ENCODE results near the gene PEX11B.

DNA sequence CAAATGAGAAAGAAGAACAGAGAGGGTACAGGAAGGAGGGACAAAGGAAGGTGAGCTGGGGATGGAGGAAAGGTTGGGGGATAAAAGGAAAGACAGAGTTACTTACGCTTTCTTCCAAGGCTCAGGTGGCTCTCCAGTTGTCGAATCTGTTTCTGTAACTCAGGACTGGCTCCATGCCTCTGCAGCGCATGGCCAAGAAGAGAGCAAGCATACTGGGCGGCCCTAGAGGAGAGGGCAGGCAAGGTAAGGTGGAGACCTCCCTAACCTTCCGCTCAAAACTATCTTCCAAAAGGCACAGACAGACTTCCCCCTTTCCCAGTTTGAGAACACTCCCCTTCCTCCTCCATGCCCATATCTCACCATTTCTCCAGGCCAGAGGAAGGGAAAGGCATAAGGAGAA lies 922 bp downstream of the PEX11B start:
- no peak for TF ChIP-seq RFX5 (IDR thresholded peaks at IDR 0.05; ENCODE audit: low read length)
- TF ChIP-seq, protein P1, sequence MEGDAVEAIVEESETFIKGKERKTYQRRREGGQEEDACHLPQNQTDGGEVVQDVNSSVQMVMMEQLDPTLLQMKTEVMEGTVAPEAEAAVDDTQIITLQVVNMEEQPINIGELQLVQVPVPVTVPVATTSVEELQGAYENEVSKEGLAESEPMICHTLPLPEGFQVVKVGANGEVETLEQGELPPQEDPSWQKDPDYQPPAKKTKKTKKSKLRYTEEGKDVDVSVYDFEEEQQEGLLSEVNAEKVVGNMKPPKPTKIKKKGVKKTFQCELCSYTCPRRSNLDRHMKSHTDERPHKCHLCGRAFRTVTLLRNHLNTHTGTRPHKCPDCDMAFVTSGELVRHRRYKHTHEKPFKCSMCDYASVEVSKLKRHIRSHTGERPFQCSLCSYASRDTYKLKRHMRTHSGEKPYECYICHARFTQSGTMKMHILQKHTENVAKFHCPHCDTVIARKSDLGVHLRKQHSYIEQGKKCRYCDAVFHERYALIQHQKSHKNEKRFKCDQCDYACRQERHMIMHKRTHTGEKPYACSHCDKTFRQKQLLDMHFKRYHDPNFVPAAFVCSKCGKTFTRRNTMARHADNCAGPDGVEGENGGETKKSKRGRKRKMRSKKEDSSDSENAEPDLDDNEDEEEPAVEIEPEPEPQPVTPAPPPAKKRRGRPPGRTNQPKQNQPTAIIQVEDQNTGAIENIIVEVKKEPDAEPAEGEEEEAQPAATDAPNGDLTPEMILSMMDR (IDR thresholded peaks at IDR 0.05), result no peak
- TF ChIP-seq, protein P2, sequence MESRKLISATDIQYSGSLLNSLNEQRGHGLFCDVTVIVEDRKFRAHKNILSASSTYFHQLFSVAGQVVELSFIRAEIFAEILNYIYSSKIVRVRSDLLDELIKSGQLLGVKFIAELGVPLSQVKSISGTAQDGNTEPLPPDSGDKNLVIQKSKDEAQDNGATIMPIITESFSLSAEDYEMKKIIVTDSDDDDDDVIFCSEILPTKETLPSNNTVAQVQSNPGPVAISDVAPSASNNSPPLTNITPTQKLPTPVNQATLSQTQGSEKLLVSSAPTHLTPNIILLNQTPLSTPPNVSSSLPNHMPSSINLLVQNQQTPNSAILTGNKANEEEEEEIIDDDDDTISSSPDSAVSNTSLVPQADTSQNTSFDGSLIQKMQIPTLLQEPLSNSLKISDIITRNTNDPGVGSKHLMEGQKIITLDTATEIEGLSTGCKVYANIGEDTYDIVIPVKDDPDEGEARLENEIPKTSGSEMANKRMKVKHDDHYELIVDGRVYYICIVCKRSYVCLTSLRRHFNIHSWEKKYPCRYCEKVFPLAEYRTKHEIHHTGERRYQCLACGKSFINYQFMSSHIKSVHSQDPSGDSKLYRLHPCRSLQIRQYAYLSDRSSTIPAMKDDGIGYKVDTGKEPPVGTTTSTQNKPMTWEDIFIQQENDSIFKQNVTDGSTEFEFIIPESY (IDR thresholded peaks at IDR 0.05; ENCODE audit: borderline replicate concordance, low read depth), result no peak
- TF ChIP-seq, protein P3, sequence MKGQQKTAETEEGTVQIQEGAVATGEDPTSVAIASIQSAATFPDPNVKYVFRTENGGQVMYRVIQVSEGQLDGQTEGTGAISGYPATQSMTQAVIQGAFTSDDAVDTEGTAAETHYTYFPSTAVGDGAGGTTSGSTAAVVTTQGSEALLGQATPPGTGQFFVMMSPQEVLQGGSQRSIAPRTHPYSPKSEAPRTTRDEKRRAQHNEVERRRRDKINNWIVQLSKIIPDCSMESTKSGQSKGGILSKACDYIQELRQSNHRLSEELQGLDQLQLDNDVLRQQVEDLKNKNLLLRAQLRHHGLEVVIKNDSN (IDR thresholded peaks at IDR 0.05; ENCODE audit: borderline replicate concordance, low read depth), result no peak
- TF ChIP-seq TCF12 (IDR thresholded peaks at IDR 0.05), result no peak
- TF ChIP-seq, protein P4, sequence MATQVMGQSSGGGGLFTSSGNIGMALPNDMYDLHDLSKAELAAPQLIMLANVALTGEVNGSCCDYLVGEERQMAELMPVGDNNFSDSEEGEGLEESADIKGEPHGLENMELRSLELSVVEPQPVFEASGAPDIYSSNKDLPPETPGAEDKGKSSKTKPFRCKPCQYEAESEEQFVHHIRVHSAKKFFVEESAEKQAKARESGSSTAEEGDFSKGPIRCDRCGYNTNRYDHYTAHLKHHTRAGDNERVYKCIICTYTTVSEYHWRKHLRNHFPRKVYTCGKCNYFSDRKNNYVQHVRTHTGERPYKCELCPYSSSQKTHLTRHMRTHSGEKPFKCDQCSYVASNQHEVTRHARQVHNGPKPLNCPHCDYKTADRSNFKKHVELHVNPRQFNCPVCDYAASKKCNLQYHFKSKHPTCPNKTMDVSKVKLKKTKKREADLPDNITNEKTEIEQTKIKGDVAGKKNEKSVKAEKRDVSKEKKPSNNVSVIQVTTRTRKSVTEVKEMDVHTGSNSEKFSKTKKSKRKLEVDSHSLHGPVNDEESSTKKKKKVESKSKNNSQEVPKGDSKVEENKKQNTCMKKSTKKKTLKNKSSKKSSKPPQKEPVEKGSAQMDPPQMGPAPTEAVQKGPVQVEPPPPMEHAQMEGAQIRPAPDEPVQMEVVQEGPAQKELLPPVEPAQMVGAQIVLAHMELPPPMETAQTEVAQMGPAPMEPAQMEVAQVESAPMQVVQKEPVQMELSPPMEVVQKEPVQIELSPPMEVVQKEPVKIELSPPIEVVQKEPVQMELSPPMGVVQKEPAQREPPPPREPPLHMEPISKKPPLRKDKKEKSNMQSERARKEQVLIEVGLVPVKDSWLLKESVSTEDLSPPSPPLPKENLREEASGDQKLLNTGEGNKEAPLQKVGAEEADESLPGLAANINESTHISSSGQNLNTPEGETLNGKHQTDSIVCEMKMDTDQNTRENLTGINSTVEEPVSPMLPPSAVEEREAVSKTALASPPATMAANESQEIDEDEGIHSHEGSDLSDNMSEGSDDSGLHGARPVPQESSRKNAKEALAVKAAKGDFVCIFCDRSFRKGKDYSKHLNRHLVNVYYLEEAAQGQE (IDR thresholded peaks at IDR 0.05; ENCODE audit: low read depth, low read length), result no peak
- TF ChIP-seq EP300 (IDR thresholded peaks at IDR 0.05; ENCODE audit: borderline replicate concordance in 1 of 2, low read depth in 1 of 2, low read length in 1 of 2), result no peak
- TF ChIP-seq YY1 (IDR thresholded peaks at IDR 0.05; ENCODE audit: low read depth), result no peak
- TF ChIP-seq EZH2phosphoT487 (IDR thresholded peaks at IDR 0.05; ENCODE audit: borderline replicate concordance, low read depth), result no peak
